Transverse colon (tissue), 4 donors: Measurements from ENCODE around the gene TRAPPC10. TPM values are rescaled to one million over a fixed set of nuclear protein-coding genes. Genes with fewer than 3 reads are reported as not detected.
"Not testable (repeated sequence)": the region's sequence is repeated elsewhere in the genome, so short reads cannot be mapped to it uniquely, and the experiment has no call there.

Experiments used
- DNase-seq: peaks from one replicate; pipeline ENCODE4 v3.0.0-alpha.2; 2019
- H3K27ac ChIP-seq, 4 donors: fragments of 200-600 bp; sonication (generic); 2 replicates each; pipeline ENCODE4 v1.5.1; 2016 to 2018; ENCODE audit warnings: inconsistent platforms in 4 of 4
- H3K27me3 ChIP-seq: fragments of 200-600 bp; sonication (generic); 2 replicates; pipeline ENCODE4 v1.5.1; 2017; ENCODE audit warnings: inconsistent platforms
- H3K36me3 ChIP-seq, 4 donors: fragments of 200-600 bp; sonication (generic); 2 replicates each; pipeline ENCODE4 v1.5.1; 2017 to 2019; ENCODE audit warnings: inconsistent platforms in 4 of 4
- H3K4me1 ChIP-seq, 4 donors: fragments of 200-600 bp; sonication (generic); 2 replicates each; pipeline ENCODE4 v1.5.1; 2017 to 2020; ENCODE audit warnings: inconsistent platforms in 4 of 4
- H3K4me3 ChIP-seq, 4 donors: fragments of 200-600 bp; sonication (generic); 1 replicate in 1 of 4; 2 replicates in 3 of 4; pipeline versions ENCODE4 v1.5.1 to v1.6.1; 2017 to 2019; ENCODE audit warnings: inconsistent platforms in 4 of 4
- H3K9me3 ChIP-seq, 2 donors: fragments of 200-600 bp; sonication (generic); 2 replicates each; pipeline ENCODE4 v1.5.1; 2017 to 2019; ENCODE audit warnings: inconsistent platforms in 2 of 2
- WGBS, 2 donors: methylation state at CpG; one replicate each; pipeline ENCODE4 v1.1.5; 2018; ENCODE audit warnings: low coverage in 1 of 2; 5-methylcytosine and 5-hydroxymethylcytosine counted together
- in situ Hi-C, 4 donors: fragments of 200-750 bp; cut with MboI; loops; one replicate each; pipeline versions ENCODE4 v1.15.0 to v1.15.1; 2017; ENCODE audit warnings: low sequenced_read_pairs in 3 of 4, low pct_ligation_motif_present in 1 of 4, low pct_unique_long_range_greater_than_20kb in 1 of 4
- intact Hi-C: fragments of 100-400 bp; cut with DNase I; formaldehyde crosslinking; loops from one replicate; pipeline ENCODE4 v1.15.1; 2023; ENCODE audit warnings: low total_unique reads
- total RNA-seq, 4 donors: library from RNA; depleted of rRNA; stranded (reverse); fragments of >200 nt; gene quantifications; one replicate each; pipeline ENCODE4 v1.1.0, GENCODE V29; 2016
- TF ChIP-seq, protein P1 (sequence below), 5 experiments: fragments of 200-600 bp in 3 of 5; fragments of 450-650 bp in 2 of 5; sonication (generic) in 3 of 5; IDR thresholded peaks; 1 replicate in 2 of 5; 2 replicates in 3 of 5; pipeline ENCODE4 v1.5.1; 2016 to 2017; ENCODE audit warnings: antibody characterized with exemption in 5 of 5, inconsistent platforms in 3 of 5, mild to moderate bottlenecking in 2 of 5, moderate library complexity in 1 of 5

The TRAPPC10 gene
- total RNA-seq, 4 donors from 2014 or later = 71.0 to 81.5 (median 79.8) TPM

DNA sequence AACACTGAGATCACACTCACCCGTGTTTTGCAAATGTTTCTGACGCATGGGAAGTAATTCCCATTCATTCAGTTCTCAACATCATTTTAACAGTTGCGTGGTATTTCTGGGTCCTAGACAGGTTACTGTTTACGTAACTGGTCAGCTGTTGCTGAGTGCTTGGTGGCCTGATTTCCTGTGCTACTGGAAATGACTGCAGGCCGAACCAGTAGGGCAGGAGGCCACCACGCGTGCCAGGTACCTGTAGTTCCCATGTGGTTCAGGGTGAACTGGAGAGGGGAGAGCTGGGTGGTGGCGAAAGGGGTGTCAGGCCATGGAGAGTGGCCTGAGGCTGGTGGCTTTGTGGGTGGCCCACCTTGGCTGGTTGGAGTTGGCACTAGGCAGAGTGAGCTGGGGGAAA lies 122.6 kb downstream of the TRAPPC10 start:
- intact Hi-C loops, H3K27ac ChIP-seq, H3K36me3 ChIP-seq, H3K9me3 ChIP-seq, H3K27me3 ChIP-seq, H3K4me3 ChIP-seq, DNase-seq, in situ Hi-C loops, H3K4me1 ChIP-seq: not testable (repeated sequence)
- no CpG with 5 or more reads among the region's 8 CpGs for WGBS, 2 donors

DNA sequence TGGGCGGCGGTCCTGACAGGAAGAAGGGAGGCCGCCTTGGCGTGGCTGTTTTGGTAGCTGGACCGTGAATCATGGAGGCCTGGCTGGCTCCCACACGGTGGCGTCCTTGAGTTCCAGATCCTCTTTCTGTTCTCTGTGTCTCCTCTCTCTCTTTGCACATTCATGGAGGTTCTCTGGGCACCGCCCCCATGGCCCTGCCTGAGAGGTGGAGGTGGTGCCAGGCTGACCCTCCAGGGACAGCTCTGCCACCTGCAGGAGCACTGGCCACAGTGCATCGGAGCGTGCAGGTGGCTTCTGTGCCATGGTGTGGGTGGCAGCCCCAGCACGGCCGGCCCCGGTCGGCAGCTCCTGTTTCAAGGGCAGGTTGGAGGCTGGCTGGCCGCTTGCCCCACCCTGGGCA lies 125.9 kb downstream of the TRAPPC10 start:
- H3K4me1 ChIP-seq, H3K36me3 ChIP-seq, DNase-seq, H3K9me3 ChIP-seq, H3K4me3 ChIP-seq, intact Hi-C loops, in situ Hi-C loops, H3K27ac ChIP-seq, H3K27me3 ChIP-seq: not testable (repeated sequence)
- TF ChIP-seq, protein P1, sequence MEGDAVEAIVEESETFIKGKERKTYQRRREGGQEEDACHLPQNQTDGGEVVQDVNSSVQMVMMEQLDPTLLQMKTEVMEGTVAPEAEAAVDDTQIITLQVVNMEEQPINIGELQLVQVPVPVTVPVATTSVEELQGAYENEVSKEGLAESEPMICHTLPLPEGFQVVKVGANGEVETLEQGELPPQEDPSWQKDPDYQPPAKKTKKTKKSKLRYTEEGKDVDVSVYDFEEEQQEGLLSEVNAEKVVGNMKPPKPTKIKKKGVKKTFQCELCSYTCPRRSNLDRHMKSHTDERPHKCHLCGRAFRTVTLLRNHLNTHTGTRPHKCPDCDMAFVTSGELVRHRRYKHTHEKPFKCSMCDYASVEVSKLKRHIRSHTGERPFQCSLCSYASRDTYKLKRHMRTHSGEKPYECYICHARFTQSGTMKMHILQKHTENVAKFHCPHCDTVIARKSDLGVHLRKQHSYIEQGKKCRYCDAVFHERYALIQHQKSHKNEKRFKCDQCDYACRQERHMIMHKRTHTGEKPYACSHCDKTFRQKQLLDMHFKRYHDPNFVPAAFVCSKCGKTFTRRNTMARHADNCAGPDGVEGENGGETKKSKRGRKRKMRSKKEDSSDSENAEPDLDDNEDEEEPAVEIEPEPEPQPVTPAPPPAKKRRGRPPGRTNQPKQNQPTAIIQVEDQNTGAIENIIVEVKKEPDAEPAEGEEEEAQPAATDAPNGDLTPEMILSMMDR (IDR thresholded peaks at IDR 0.05) = peak in 1 of 5 experiments; percentile 7
- WGBS, 2 donors = no CpG with 5 or more reads among the region's 15 CpGs

DNA sequence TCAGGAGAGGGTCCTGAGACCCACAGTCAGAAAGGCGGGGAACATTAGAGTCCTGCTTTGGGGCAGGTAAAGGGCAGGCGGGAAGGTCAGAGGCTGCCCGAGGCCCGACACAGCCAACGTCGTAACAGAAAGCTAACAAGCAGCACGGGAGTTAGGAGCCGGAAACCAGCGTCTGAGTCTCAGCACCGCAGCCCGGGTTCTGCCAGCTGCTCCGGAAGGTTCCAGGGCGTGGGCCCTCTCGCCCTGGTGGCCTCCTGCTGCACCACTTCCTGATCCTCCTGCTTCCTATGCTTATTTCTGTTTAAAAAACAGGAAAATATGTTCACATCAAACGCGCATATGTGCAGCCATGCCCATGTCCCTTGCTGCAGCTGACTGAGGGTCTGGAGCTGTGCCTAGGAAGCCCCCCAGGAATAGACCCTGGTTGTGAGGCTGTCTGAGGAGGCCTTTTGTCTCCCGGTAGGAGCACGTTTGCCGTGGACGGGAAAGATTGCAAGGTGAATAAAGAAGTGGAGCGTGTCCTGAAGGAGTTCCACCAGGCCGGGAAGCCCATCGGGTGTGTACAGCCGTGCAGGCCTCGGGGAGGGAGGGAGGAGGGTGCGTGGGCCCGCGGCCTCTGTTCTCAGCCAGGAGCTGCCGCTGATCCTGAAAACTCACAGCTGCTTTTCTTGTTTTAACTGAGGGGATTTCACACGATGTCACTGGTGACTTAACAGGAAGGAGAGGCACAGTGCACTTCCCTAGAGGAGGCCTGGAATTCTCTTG lies 127.9 kb downstream of the TRAPPC10 start:
- H3K27ac ChIP-seq = not testable (repeated sequence)

DNA sequence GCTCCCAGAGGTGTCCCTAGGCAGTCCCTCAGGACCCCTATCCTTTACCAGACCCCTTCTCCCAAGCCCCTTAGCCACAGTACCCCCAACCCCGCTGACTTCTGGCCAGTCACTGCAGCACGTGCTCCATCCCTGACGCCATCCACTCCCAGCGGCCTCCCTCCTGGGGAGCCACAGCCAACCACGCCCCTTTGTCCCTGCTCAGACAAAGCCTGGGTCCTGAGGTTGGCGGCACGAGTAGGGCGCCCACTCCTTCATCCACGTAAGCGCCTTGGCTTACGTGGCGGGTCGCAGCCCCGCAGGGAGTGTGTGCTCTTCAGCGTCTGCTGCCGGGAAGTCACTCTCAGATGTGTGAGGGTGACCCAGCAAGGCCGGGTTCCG lies 128.4 kb downstream of the TRAPPC10 start:
- H3K4me1 ChIP-seq, H3K9me3 ChIP-seq, H3K27ac ChIP-seq, in situ Hi-C loops, H3K4me3 ChIP-seq, DNase-seq, H3K27me3 ChIP-seq, H3K36me3 ChIP-seq, intact Hi-C loops: not testable (repeated sequence)
- WGBS, 2 donors = no CpG with 5 or more reads among the region's 18 CpGs

More for the DNA sequence above, 127.9 kb downstream of the TRAPPC10 start:
- H3K4me3 ChIP-seq, H3K27me3 ChIP-seq, in situ Hi-C loops, H3K9me3 ChIP-seq, intact Hi-C loops, H3K36me3 ChIP-seq, H3K4me1 ChIP-seq: not testable (repeated sequence)
- 56% methylated on average over 5 of the region's 30 CpGs; no CpG with 5 or more reads in 1 of the 2 donors for WGBS, 2 donors
- DNase-seq = peak; percentile 2

DNA sequence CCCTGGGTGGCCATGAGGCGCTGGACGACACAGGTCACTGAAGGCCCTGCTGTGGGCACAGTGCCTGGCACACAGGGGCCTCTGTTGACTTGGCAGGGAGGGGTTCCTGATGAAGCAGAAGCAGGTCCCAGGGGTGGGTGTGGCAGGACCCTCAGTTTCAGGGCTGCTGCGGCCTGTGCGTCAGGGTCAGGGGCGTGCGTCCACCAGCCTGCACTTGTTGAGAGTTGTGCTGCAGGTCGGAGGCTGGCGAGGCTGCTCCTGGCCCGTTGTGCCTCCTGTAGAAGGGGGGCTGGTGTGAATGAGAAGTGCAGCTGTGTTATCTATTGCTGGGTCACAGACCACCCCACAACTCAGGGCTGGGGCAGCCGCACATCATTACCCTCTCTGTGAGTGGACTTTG lies 130.4 kb downstream of the TRAPPC10 start:
- H3K27me3 ChIP-seq, H3K36me3 ChIP-seq, H3K4me1 ChIP-seq, in situ Hi-C loops, H3K4me3 ChIP-seq, intact Hi-C loops, H3K9me3 ChIP-seq, DNase-seq, H3K27ac ChIP-seq: not testable (repeated sequence)
- WGBS, 2 donors = no CpG with 5 or more reads among the region's 10 CpGs

DNA sequence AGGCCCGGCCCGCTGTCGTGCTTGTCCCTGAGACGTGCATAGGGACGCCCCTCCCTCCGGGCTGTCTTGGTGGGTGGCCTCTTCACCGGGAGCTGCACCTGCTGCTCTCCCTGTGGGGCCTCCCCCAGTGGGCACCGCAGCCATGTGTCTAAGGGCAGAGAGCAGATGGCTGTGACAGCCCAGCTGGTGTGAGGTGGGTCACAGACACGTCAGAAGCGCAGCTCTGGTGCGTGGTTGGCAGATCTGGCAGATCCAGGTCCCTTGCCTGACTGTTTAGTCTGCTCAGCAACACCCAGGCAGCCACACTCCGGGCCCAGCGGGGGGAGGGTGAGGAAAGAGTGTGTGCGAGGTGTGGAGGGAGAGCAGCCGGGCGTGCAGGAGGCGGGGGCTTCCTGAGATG lies 131.3 kb downstream of the TRAPPC10 start:
- H3K4me1 ChIP-seq, in situ Hi-C loops: not testable (repeated sequence)
- WGBS, 2 donors = no CpG with 5 or more reads among the region's 17 CpGs

DNA sequence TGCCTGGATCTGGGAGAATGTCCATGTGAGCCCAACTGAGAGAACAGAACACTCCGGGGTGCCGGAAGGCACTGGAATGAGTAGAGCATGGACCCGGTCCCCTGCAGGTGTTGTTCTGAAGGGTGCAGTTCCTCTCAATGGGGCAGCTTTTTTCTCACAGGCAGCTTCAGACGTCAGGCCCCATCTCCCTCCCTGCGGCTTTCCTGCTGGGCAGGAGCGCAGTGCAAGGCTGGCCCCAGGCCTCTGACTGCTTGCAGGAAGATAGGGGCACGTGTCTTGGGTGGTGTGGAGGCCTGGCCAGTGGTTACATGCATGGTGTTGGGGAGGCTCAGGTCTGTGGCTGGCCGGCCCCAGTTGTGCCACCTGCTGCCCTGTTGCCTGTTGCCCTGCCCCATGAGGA lies 131.9 kb downstream of the TRAPPC10 start:
- H3K9me3 ChIP-seq, intact Hi-C loops, H3K4me1 ChIP-seq, DNase-seq, H3K4me3 ChIP-seq, H3K27me3 ChIP-seq, H3K27ac ChIP-seq, H3K36me3 ChIP-seq, in situ Hi-C loops: not testable (repeated sequence)
- WGBS, 2 donors = no CpG with 5 or more reads among the region's 8 CpGs

More for the DNA sequence above, 131.3 kb downstream of the TRAPPC10 start:
- intact Hi-C loops, H3K27me3 ChIP-seq, DNase-seq, H3K36me3 ChIP-seq, H3K9me3 ChIP-seq, H3K27ac ChIP-seq, H3K4me3 ChIP-seq: not testable (repeated sequence)

DNA sequence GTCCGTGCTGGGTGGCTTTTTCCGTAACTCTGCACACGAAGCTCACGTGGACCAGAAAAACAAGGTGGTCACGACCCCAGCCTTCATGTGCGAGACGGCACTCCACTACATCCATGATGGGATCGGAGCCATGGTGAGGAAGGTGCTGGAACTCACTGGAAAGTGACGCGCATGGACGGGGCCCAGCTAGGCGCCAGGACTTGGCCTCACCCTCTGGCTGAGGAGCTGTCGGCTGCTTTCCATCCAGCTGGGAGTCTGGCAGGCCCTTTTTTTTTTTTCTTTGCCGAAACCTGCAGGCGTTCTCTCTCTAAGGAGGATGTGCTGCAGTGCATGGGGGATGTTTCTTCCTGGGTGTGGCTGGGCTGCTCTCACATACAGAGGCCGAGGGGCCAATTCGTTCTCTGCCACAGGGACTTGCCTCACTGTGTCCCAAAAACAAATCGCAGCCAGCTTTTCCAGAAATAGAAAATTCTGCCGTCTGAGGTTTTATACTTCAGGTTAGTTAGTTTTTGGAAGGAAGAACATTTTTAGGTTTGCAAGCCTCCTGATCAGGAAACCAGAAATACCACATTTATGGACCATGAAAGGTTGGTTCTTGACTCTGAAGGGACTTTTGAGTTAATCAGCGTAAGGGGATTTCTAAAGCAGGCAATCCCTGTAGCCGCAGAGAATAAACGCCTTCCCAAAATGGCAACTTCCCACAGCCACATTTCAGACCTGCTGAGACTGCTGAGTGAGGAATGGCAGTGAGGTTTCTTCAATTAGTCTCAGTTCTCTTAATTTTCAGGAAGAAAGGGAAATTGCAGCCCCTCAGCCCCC lies 132.9 kb downstream of the TRAPPC10 start:
- in situ Hi-C loops, H3K36me3 ChIP-seq, H3K27ac ChIP-seq, DNase-seq, intact Hi-C loops, H3K4me1 ChIP-seq, H3K27me3 ChIP-seq, H3K4me3 ChIP-seq, H3K9me3 ChIP-seq: not testable (repeated sequence)
- no CpG with 5 or more reads among the region's 22 CpGs for WGBS, 2 donors

DNA sequence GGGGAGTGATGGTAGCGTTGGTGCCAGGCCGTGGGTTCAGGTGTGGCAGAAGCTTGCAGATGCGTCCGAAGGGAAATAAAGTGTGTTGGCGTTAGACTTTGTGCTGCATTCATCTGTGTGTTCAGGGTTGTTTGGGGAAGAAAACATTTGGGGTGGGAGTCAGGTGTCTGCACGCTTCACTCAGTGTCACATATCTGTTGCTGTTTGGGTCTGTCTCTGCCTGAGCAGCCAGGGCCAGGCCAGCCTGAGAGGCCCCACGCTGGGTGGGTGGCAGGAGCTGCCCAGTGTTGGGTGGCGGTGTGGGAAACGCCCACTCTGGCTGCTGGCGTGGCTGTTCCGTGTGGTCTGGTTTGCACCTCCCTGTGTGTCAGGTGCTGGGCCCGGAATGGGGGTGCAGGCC lies 133.5 kb downstream of the TRAPPC10 start:
- H3K9me3 ChIP-seq, H3K36me3 ChIP-seq, intact Hi-C loops, H3K27me3 ChIP-seq, in situ Hi-C loops, H3K4me3 ChIP-seq, H3K4me1 ChIP-seq, H3K27ac ChIP-seq, DNase-seq: not testable (repeated sequence)
- no CpG with 5 or more reads among the region's 12 CpGs for WGBS, 2 donors

DNA sequence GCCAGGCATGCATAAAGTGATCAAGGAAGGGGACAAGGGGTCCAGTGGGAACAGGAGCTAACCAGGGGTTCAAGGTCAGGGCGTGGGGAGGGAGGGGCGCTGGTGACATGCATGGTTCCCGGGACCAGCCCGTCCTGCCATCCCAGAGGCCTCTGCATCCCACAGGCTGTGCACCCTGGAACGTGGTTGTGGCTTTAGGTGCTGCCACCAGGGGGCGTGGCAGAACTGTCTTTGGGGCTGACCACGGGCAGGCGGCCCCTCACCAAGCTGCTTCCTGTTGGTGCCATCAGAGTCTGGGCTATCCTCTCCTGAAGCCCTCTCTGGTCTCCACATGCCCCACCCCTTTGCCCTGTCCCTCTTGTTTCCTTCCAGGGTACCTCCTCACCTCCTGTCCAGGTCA lies 135.0 kb downstream of the TRAPPC10 start:
- H3K27ac ChIP-seq, in situ Hi-C loops, H3K36me3 ChIP-seq, H3K4me3 ChIP-seq, H3K4me1 ChIP-seq, H3K9me3 ChIP-seq, H3K27me3 ChIP-seq, intact Hi-C loops, DNase-seq: not testable (repeated sequence)
- no CpG with 5 or more reads among the region's 8 CpGs for WGBS, 2 donors
